Sigmoid colon (tissue), 4 donors: ENCODE results near the gene RBBP5.

Source experiments
- CTCF ChIP-seq, 4 experiments: fragments of 450-650 bp in 3 of 4; fragments of 200-600 bp in 1 of 4; IDR thresholded peaks; one replicate each; pipeline ENCODE4 v1.5.1; 2016 to 2019; ENCODE audit warnings: antibody characterized with exemption in 4 of 4, mild to moderate bottlenecking in 3 of 4, moderate library complexity in 2 of 4
- POLR2A ChIP-seq, 2 donors: fragments of 450-650 bp; IDR thresholded peaks; one replicate each; pipeline ENCODE4 v1.6.1; 2016; ENCODE audit warnings: antibody characterized with exemption in 2 of 2, mild to moderate bottlenecking in 2 of 2, moderate library complexity in 2 of 2
- POLR2AphosphoS5 ChIP-seq, 4 donors: sonication (generic); formaldehyde crosslinking; IDR thresholded peaks; one replicate each; pipeline ENCODE4 v1.6.1; 2017; ENCODE audit warnings: antibody characterized with exemption in 4 of 4

GRCh38 chr1:205111354-205111753 is 10.4 kb downstream of the RBBP5 start:
- no peak for TF ChIP-seq CTCF (IDR thresholded peaks at IDR 0.05)
- no peak for TF ChIP-seq POLR2A (IDR thresholded peaks at IDR 0.05)
- TF ChIP-seq POLR2AphosphoS5 (IDR thresholded peaks at IDR 0.05), result no peak
